ENCODE measurements around the gene DGUOK. TPM values are rescaled to one million over a fixed set of nuclear protein-coding genes. Genes with fewer than 3 reads are reported as not detected.

Gene DGUOK
- total RNA-seq, 1 experiment from 2014 or later, result 78.7 TPM

GRCh38 chr2:73913414-73914054 is 13.1 kb upstream of the DGUOK start:
- ChIA-PET CTCF (no interaction called here), POLR2A (ENCODE audit: unreplicated experiment) (no interaction called here)
- Histone ChIP-seq H3K9me3 (ENCODE audit: insufficient read depth, low read depth) (no peaks in the 10 kb centered on the region), H3F3A (ENCODE audit: insufficient read depth, low read depth) (no peaks in the 10 kb centered on the region), H3K27me3 (ENCODE audit: insufficient read depth, low read depth) (no peaks in the 10 kb centered on the region), H3K36me3 (ENCODE audit: low read depth) (no peaks in the 10 kb centered on the region), H3K4me3 (no peak overlapping the region), H3K27ac (no peak overlapping the region), H4K20me1 (ENCODE audit: insufficient read depth) (no peaks in the 10 kb centered on the region), H3K4me2 (no peak overlapping the region), H3K9me2 (ENCODE audit: insufficient read depth) (no peaks in the 10 kb centered on the region), H3K79me2 (ENCODE audit: low read depth) (no peaks in the 10 kb centered on the region), H3K4me1 (replicated peaks; ENCODE audit: insufficient read depth) (no peaks in the 10 kb centered on the region), H2AFZ (no peak overlapping the region)
- BruUV-seq (replicated peaks), result no TSS peak
- TF ChIP-seq CTCF (conservative IDR thresholded peaks at IDR 0.05) (no peak), EZH2 (IDR thresholded peaks at IDR 0.05; ENCODE audit: low read depth) (no peak)
- no peak for DNase-seq
- intact Hi-C loops (cut with micrococcal nuclease; ENCODE audit: unreplicated experiment), result no loop called here

- intact Hi-C loops (cut with micrococcal nuclease; ENCODE audit: unreplicated experiment), result no loop called here
- CTCF ChIA-PET, result interaction anchor here (0.6 kb wide), 1 partner anchor 41 kb away, joined by 6 read pairs; no protein-coding TSS in a partner anchor
These were observed 12.0 kb upstream of the DGUOK start for GRCh38 chr2:73914667-73915066.

GRCh38 chr2:73915437-73915993 is 11.2 kb upstream of the DGUOK start:
- Histone ChIP-seq H4K20me1 (ENCODE audit: insufficient read depth) (no peaks in the 10 kb centered on the region), H3K27ac (no peak overlapping the region), H3K9me2 (ENCODE audit: insufficient read depth) (no peaks in the 10 kb centered on the region), H3K4me3 (no peak overlapping the region), H3K27me3 (ENCODE audit: insufficient read depth, low read depth) (no peaks in the 10 kb centered on the region), H3K4me2 (no peak overlapping the region), H3K79me2 (ENCODE audit: low read depth) (no peaks in the 10 kb centered on the region), H3K36me3 (ENCODE audit: low read depth) (no peaks in the 10 kb centered on the region), H3F3A (ENCODE audit: insufficient read depth, low read depth) (no peaks in the 10 kb centered on the region), H3K4me1 (replicated peaks; ENCODE audit: insufficient read depth) (no peaks in the 10 kb centered on the region), H2AFZ (no peak overlapping the region), H3K9me3 (ENCODE audit: insufficient read depth, low read depth) (no peaks in the 10 kb centered on the region)
- ChIA-PET POLR2A (ENCODE audit: unreplicated experiment) (no interaction called here), CTCF (no interaction called here)
- intact Hi-C loops (cut with micrococcal nuclease; ENCODE audit: unreplicated experiment), result no loop called here
- TF ChIP-seq CTCF (conservative IDR thresholded peaks at IDR 0.05) (no peak), EZH2 (IDR thresholded peaks at IDR 0.05; ENCODE audit: low read depth) (no peak)
- no peak for DNase-seq
- BruUV-seq (replicated peaks), result no TSS peak

More at GRCh38 chr2:73914667-73915066, 12.0 kb upstream of the DGUOK start:
- H2AFZ ChIP-seq, result no peak overlapping the region
- no peaks in the 10 kb centered on the region for H3K9me3 ChIP-seq (ENCODE audit: insufficient read depth, low read depth)
- no peaks in the 10 kb centered on the region for H3F3A ChIP-seq (ENCODE audit: insufficient read depth, low read depth)
- no peaks in the 10 kb centered on the region for H3K79me2 ChIP-seq (ENCODE audit: low read depth)
- BruUV-seq (replicated peaks), result no TSS peak
- H3K9me2 ChIP-seq (ENCODE audit: insufficient read depth), result no peaks in the 10 kb centered on the region
- no peak overlapping the region for H3K27ac ChIP-seq
- POLR2A ChIA-PET (ENCODE audit: unreplicated experiment), result no interaction called here
- TF ChIP-seq CTCF (conservative IDR thresholded peaks at IDR 0.05), result no peak
- TF ChIP-seq EZH2 (IDR thresholded peaks at IDR 0.05; ENCODE audit: low read depth), result no peak
- no peaks in the 10 kb centered on the region for H3K36me3 ChIP-seq (ENCODE audit: low read depth)
- H4K20me1 ChIP-seq (ENCODE audit: insufficient read depth), result no peaks in the 10 kb centered on the region
- H3K4me3 ChIP-seq, result no peak overlapping the region
- H3K27me3 ChIP-seq (ENCODE audit: insufficient read depth, low read depth), result no peaks in the 10 kb centered on the region
- no peak for DNase-seq
- no peak overlapping the region for H3K4me2 ChIP-seq
- no peaks in the 10 kb centered on the region for H3K4me1 ChIP-seq (replicated peaks; ENCODE audit: insufficient read depth)

Data from PC-9 (cell line).